Measurements from ENCODE around the gene KHK. TPM values are rescaled to one million over a fixed set of nuclear protein-coding genes. Genes with fewer than 3 reads are reported as not detected.
A peak's percentile ranks its signal among the peaks of the same experiment; 100 is the strongest.

The KHK gene
- total RNA-seq, 2 experiments from 2014 or later: 9.5 to 10.2 TPM

DNA sequence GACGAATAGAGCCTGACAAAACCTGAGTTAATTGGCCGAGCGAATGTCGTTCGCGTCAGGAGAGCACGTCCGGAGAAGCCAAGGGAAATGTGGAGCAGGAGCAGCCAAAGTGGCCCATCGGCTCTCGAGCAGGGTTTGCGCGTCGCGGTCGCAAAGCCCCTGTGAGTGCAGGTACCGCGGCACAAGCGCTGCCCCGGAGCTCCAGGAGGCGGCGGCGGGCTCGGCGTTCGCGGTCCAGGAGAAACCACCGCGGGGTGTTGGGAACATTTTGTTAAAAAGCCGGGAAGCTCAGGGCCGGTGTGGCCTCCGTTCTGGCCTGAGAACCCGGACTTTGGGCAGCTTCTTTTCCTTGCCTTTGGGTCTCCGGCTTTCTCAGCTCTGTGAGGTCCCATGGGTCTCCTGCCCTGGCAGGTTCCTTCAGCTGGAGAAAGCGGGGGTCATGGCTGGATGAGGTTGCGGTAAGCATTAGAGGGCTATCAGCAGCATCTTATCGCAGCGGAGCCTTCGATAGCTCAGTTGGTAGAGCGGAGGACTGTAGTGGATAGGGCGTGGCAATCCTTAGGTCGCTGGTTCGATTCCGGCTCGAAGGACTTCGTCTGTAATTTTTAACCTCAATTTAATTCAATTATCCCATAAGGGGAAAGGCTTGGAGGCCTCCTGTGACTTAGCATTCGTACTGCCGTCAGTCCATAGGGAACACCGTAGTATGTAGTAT, 36.1 kb upstream of the KHK start:
- H3K4me1 Mint-ChIP-seq (ENCODE audit: low read depth): peaks cover 16% of the 10 kb centered on the region
- peaks cover 9% of the 10 kb centered on the region for H3K36me3 Mint-ChIP-seq (ENCODE audit: low read depth)
- H3K4me3 Mint-ChIP-seq: peak overlapping the region; percentile 86
- peak overlapping the region; percentile 97 for H3K27ac Mint-ChIP-seq
- peaks cover 6% of the 10 kb centered on the region for H3K27me3 Mint-ChIP-seq (ENCODE audit: low read depth)
- peaks cover 2% of the 10 kb centered on the region for H3K9me3 Mint-ChIP-seq
- CTCF ChIA-PET: interaction anchor here (0.5 to 2.7 kb wide), 16 partner anchors 14 to 1312 kb away, joined by 3 to 14 read pairs (median 4); partner anchors contain the start of genes KHK and MAPRE3
- DNase-seq: peak; percentile 97
- intact Hi-C loops (cut with micrococcal nuclease): loop anchor here (1.0 to 10.0 kb wide), 7 partner anchors 18 to 706 kb away; partner anchors contain the start of genes ADGRF3, EIF2B4, KHK and NRBP1

DNA sequence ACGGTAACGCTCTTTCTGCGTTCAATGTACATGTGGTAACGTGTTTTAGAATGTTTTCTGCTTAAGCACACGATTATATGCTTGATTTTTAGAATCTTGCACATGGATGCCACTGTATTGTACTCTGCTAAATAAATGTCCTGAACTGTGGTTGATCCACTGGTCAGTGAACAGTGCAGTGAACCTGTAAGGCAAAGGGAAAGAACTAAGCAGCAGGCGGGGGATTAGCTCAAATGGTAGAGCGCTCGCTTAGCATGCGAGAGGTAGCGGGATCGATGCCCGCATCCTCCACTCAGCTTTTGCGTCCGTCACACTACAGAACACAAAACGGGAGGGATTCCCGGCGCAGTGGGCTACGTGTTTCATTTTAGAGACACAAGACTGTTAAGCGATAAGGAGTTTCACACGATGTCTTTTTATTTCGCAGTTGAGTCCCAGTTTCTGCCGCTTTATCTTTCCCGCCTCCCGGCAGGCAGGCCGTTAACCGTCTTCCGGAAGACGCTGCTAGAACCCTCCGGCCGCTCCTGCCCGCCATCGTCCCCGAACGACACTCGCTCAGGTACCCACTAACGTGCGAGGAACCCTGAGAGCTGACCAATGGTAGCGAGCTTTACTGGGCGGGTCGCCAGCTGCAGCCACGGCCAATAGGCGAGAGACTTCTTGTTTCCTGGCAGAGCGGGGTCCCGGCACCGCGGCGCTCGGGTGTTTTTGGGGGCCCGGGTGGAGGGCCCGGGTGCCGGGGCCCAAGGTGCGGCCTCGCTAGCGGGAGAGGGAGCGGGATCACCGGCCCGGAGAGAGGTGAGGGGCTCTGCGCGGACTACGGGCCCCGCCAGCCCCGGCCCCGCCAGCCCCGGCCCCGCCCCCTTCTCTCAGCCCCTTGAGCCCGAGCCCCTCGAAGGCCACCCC, 35.3 kb upstream of the KHK start, which contains the start of gene AGBL5:
Gene AGBL5 (plus strand): TSS at position 673 of the 906 bp plus-strand sequence. CDS start 1,291 bp downstream, outside the sequence.
- Mint-ChIP-seq H3K27ac (peak within 1 kb of the TSS; percentile 97), H3K4me1 (ENCODE audit: low read depth) (peaks cover 16% of the 10 kb centered on the region), H3K36me3 (ENCODE audit: low read depth) (peaks cover 9% of the 10 kb centered on the region), H3K4me3 (peak within 1 kb of the TSS; percentile 86), H3K27me3 (ENCODE audit: low read depth) (peaks cover 6% of the 10 kb centered on the region), H3K9me3 (peaks cover 2% of the 10 kb centered on the region)
- intact Hi-C loops (cut with micrococcal nuclease): loop anchor here (1.0 to 10.0 kb wide), 10 partner anchors 19 to 706 kb away; partner anchors contain the start of genes ADGRF3, ATRAID, EIF2B4 and KHK
- CTCF ChIA-PET: interaction anchor here (0.7 to 2.7 kb wide), 14 partner anchors 14 to 204 kb away, joined by 3 to 14 read pairs (median 4); partner anchors contain the start of genes KHK and MAPRE3
- peak; percentile 98 for DNase-seq

DNA sequence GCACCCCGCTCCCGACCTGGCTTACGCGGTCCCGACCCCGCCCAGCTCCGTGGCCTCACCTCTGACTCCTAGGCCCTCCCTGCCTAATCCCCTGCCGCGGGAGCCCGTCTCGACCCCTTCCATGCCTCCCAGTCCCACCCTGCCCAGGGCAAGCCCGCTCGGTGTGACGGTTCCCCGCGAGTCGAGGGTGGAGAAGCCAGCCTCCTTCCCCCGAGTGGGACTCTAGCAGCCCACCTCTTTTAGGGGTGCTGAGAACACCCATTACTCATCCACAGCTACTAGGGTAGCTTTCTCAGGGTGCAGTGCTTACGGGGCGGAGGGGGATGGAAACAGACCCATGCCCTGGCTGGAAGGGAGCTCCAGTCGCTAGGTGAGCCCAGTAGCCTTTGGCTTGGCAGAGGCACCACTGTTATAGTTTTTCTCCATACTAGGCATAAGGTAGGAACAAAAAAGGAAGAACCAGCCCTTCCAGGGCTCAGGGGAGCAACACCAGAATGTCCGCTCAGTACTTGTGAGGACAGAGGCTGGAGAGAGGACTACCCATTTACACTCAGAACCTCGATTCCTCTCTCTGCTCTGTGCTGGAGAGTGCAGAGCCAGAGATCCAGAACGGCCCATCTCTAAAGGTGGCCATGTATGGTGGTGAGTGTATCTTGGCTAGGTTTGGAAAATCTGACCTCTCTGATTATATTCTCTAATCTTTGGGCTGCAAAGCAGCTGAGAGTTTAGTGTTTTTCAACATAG, 34.5 kb upstream of the KHK start:
- H3K9me3 Mint-ChIP-seq: peaks cover 2% of the 10 kb centered on the region
- peak overlapping the region; percentile 83 for H3K4me3 Mint-ChIP-seq
- peaks cover 9% of the 10 kb centered on the region for H3K36me3 Mint-ChIP-seq (ENCODE audit: low read depth)
- DNase-seq: peak; percentile 33
- H3K4me1 Mint-ChIP-seq (ENCODE audit: low read depth): peaks cover 16% of the 10 kb centered on the region
- peak overlapping the region; percentile 73 for H3K27ac Mint-ChIP-seq
- peaks cover 6% of the 10 kb centered on the region for H3K27me3 Mint-ChIP-seq (ENCODE audit: low read depth)
- intact Hi-C loops (cut with micrococcal nuclease): loop anchor here (1.0 to 10.0 kb wide), 5 partner anchors 19 to 707 kb away; partner anchors contain the start of genes ADGRF3, ATRAID, OST4 and SELENOI
- CTCF ChIA-PET: interaction anchor here (1.8 to 2.7 kb wide), 2 partner anchors 13 to 29 kb away, joined by 8 to 14 read pairs; no protein-coding TSS in a partner anchor

- no peak overlapping the region for H3K27ac Mint-ChIP-seq
- H3K4me1 Mint-ChIP-seq (ENCODE audit: low read depth): peaks cover 16% of the 10 kb centered on the region
- DNase-seq: no peak
- peaks cover 9% of the 10 kb centered on the region for H3K36me3 Mint-ChIP-seq (ENCODE audit: low read depth)
- peaks cover 6% of the 10 kb centered on the region for H3K27me3 Mint-ChIP-seq (ENCODE audit: low read depth)
- CTCF ChIA-PET: interaction anchor here (1.2 kb wide), 1 partner anchor 18 kb away, joined by 4 read pairs; the partner anchor contains the start of gene OST4
- H3K9me3 Mint-ChIP-seq: peaks cover 2% of the 10 kb centered on the region
- H3K4me3 Mint-ChIP-seq: no peak overlapping the region
- intact Hi-C loops (cut with micrococcal nuclease): loop anchor here (10.0 kb wide), 1 partner anchor 709 kb away; the partner anchor contains the start of genes ADGRF3 and SELENOI
Observed at GRCh38 chr2:27053321-27053720, 33.3 kb upstream of the KHK start.

- H3K9me3 Mint-ChIP-seq: peaks cover 2% of the 10 kb centered on the region
- H3K4me1 Mint-ChIP-seq (ENCODE audit: low read depth): peaks cover 16% of the 10 kb centered on the region
- H3K4me3 Mint-ChIP-seq: no peak overlapping the region
- H3K27ac Mint-ChIP-seq: no peak overlapping the region
- CTCF ChIA-PET: interaction anchor here (1.2 kb wide), 1 partner anchor 18 kb away, joined by 4 read pairs; the partner anchor contains the start of gene OST4
- DNase-seq: no peak
- peaks cover 6% of the 10 kb centered on the region for H3K27me3 Mint-ChIP-seq (ENCODE audit: low read depth)
- intact Hi-C loops (cut with micrococcal nuclease): loop anchor here (10.0 kb wide), 1 partner anchor 709 kb away; the partner anchor contains the start of genes ADGRF3 and SELENOI
- peaks cover 9% of the 10 kb centered on the region for H3K36me3 Mint-ChIP-seq (ENCODE audit: low read depth)
Observed at GRCh38 chr2:27053776-27054175, 32.8 kb upstream of the KHK start.

- H3K4me1 Mint-ChIP-seq (ENCODE audit: low read depth): peaks cover 12% of the 10 kb centered on the region
- CTCF ChIA-PET: interaction anchor here (0.5 to 1.2 kb wide), 2 partner anchors 27 to 30 kb away, joined by 3 read pairs; no protein-coding TSS in a partner anchor
- H3K27ac Mint-ChIP-seq: no peak overlapping the region
- intact Hi-C loops (cut with micrococcal nuclease): loop anchor here (10.0 kb wide), 1 partner anchor 710 kb away; the partner anchor contains the start of genes ADGRF3 and SELENOI
- peaks cover 2% of the 10 kb centered on the region for H3K9me3 Mint-ChIP-seq
- H3K36me3 Mint-ChIP-seq (ENCODE audit: low read depth): peaks cover 9% of the 10 kb centered on the region
- DNase-seq: no peak
- peaks cover 6% of the 10 kb centered on the region for H3K27me3 Mint-ChIP-seq (ENCODE audit: low read depth)
- no peak overlapping the region for H3K4me3 Mint-ChIP-seq
Observed at GRCh38 chr2:27054721-27055120, 31.9 kb upstream of the KHK start.

GRCh38 chr2:27057184-27057583, 29.4 kb upstream of the KHK start:
- no peaks in the 10 kb centered on the region for H3K9me3 Mint-ChIP-seq
- CTCF ChIA-PET: interaction anchor here (1.1 kb wide), 1 partner anchor 10 kb away, joined by 3 read pairs; no protein-coding TSS in a partner anchor
- peaks cover 2% of the 10 kb centered on the region for H3K4me1 Mint-ChIP-seq (ENCODE audit: low read depth)
- H3K27me3 Mint-ChIP-seq (ENCODE audit: low read depth): no peaks in the 10 kb centered on the region
- DNase-seq: no peak
- H3K36me3 Mint-ChIP-seq (ENCODE audit: low read depth): peaks cover 4% of the 10 kb centered on the region
- intact Hi-C loops (cut with micrococcal nuclease): loop anchor here (10.0 kb wide), 1 partner anchor 712 kb away; the partner anchor contains the start of genes ADGRF3 and SELENOI
- H3K4me3 Mint-ChIP-seq: no peak overlapping the region
- no peak overlapping the region for H3K27ac Mint-ChIP-seq

DNA sequence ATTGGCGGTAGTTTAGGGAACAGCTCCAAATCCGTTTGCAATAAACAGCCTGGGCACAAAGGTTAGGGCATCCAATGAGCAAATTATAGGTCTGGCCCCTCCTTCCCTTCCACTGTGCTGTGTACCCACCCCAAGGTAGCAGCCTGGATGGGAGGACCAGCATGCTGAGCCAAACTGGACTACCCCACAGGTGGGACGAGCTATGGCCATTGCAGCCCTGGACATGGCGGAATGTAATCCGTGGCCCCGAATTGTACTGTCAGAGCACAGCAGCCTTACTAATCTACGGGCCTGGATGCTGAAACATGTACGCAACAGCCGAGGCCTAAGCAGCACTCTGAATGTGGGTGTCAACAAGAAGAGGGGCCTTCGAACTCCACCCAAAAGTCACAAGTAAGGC, 28.4 kb upstream of the KHK start:
- Mint-ChIP-seq H3K4me3 (no peak overlapping the region), H3K9me3 (no peaks in the 10 kb centered on the region), H3K36me3 (ENCODE audit: low read depth) (peaks cover 11% of the 10 kb centered on the region), H3K27ac (no peak overlapping the region), H3K27me3 (ENCODE audit: low read depth) (no peaks in the 10 kb centered on the region), H3K4me1 (ENCODE audit: low read depth) (peaks cover 2% of the 10 kb centered on the region)
- intact Hi-C loops (cut with micrococcal nuclease): loop anchor here (10.0 kb wide), 1 partner anchor 713 kb away; the partner anchor contains the start of genes ADGRF3 and SELENOI
- CTCF ChIA-PET: no interaction called here
- DNase-seq: no peak

GRCh38 chr2:27059141-27059820, 27.3 kb upstream of the KHK start:
- no peaks in the 10 kb centered on the region for H3K27me3 Mint-ChIP-seq (ENCODE audit: low read depth)
- H3K27ac Mint-ChIP-seq: no peak overlapping the region
- peaks cover 5% of the 10 kb centered on the region for H3K4me1 Mint-ChIP-seq (ENCODE audit: low read depth)
- DNase-seq: no peak
- CTCF ChIA-PET: no interaction called here
- peaks cover 12% of the 10 kb centered on the region for H3K36me3 Mint-ChIP-seq (ENCODE audit: low read depth)
- H3K9me3 Mint-ChIP-seq: no peaks in the 10 kb centered on the region
- intact Hi-C loops (cut with micrococcal nuclease): loop anchor here (10.0 kb wide), 1 partner anchor 714 kb away; the partner anchor contains the start of genes ADGRF3 and SELENOI
- H3K4me3 Mint-ChIP-seq: no peak overlapping the region

GRCh38 chr2:27060323-27060722, 26.2 kb upstream of the KHK start:
- Mint-ChIP-seq H3K27me3 (ENCODE audit: low read depth) (no peaks in the 10 kb centered on the region), H3K9me3 (no peaks in the 10 kb centered on the region), H3K36me3 (ENCODE audit: low read depth) (peaks cover 19% of the 10 kb centered on the region), H3K4me3 (no peak overlapping the region), H3K27ac (no peak overlapping the region), H3K4me1 (ENCODE audit: low read depth) (peaks cover 7% of the 10 kb centered on the region)
- no peak for DNase-seq
- intact Hi-C loops (cut with micrococcal nuclease): loop anchor here (5.0 kb wide), 1 partner anchor 833 kb away; no protein-coding TSS in a partner anchor
- CTCF ChIA-PET: no interaction called here

All from activated naive CD4-positive, alpha-beta T cell treated with anti-CD3 and anti-CD28 coated beads for 36 hours (primary cell).